Activated naive CD4-positive, alpha-beta T cell treated with Interleukin-2 at 50 U/mL for 16 hours (primary cell): ENCODE data around the gene SLC35F3.
A peak's percentile ranks its signal among the peaks of the same experiment; 100 is the strongest.

Source experiments
- DNase-seq: peaks from one replicate; pipeline ENCODE4 v3.0.0-alpha.2; 2020

The SLC35F3 gene

DNA sequence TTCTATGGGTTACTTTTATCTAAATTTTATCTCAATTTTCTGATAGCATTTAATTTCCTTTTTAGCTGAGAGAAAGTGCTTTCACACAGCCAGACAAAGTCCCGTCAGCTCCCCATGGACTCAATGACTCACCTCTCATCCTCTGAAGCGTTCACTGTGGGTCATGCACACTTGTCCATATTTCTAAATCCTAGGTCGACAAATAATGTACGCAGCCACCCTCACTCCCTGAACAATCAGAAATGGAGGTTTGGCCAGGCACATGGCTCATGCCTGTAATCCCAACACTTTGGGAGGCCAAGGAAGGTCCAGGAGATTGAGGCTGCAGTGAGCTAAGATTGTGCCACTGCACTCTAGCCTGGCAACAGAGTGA lies 426.4 kb downstream of the SLC35F3 start:
- DNase-seq: no peak

DNA sequence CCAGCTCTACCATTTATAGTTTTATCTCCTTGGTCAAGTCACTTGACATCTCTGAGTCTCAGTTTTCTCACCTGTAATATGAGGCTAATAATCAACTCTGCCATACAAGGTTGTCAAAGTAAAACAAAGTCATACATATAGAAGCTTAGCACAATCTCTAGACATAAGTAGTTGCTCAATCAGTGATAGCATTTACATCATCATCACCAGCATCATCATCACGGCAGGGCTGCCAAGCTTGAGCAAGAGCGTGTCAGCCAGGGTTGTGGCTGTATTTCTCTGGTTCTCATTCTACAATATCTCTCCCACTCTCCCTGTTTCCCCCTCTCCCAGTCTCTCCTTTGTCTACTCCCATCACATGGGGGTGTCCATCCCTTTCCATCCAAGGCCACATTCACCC lies 427.0 kb downstream of the SLC35F3 start:
- no peak for DNase-seq

DNA sequence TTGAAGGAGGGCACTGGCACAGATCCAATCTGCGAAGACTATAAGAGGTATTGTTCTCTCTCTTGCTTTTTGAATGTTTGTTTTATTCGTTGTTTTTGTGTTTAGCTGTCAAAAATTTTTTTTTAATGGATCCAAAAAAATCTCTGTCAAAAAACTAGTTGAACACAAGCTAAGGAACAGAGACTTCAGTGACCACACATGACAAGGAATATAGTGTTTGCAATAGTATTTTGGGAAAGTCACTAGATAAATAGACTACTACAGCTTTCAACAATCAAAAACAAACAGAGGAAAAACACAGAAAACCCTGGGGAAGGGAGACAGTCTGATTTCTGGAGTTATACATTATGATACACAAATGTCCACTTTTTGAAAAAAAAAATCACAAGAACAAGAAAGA lies 431.9 kb downstream of the SLC35F3 start:
- no peak for DNase-seq

DNA sequence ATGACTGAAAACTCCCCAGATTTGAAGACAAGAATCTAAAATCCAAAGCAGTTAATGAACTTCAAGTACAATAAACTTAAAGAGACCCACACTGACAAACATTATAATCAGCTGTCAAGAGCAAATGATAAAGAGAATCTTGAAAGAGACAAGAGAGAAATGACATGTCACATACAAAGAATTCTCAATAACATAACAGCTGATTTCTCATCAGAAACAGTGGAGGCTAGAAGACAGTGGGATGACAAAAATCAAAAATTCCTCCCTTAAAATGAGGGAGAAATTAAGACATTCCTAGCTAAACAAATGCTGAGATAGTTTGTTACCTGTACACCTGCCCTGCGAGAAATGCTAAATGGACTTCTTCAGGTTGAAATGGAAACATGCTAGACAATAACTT lies 432.8 kb downstream of the SLC35F3 start:
- DNase-seq: no peak

DNA sequence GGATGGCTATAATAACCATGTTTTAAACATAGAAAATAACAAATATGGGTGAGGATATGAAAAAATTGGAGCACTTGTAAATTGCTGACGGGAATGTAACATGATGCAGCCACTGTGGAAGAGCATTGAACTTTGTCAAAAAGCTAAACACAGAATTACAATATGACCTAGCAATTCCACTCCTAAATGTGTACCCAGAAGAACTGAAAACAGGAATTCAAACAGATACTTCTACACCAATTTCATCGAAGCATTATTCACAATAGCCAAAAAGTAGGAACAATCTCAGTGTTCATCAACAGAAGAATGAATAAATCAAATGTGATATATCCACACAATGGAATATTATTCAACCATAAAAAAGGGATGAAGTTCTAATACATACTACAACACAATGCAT lies 436.1 kb downstream of the SLC35F3 start:
- DNase-seq: no peak

DNA sequence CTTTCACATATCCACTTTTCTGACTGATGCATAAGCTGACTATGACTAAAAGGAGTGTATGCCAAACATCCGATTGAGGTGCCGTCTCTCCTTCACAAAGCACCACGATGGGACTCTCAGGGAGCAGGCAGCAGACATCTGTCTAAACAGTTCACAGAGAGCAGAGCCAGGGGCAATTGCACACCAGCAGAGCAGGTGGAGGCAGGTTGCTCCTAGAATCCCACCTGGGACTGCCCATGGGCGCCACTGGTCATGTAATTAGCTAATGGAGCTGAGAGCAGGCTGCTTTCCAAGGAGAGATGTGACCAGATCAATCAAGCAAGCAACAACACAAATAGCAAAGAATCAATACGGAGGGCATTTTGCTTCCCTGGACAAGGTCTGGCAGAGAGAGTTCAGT lies 438.3 kb downstream of the SLC35F3 start:
- no peak for DNase-seq

DNA sequence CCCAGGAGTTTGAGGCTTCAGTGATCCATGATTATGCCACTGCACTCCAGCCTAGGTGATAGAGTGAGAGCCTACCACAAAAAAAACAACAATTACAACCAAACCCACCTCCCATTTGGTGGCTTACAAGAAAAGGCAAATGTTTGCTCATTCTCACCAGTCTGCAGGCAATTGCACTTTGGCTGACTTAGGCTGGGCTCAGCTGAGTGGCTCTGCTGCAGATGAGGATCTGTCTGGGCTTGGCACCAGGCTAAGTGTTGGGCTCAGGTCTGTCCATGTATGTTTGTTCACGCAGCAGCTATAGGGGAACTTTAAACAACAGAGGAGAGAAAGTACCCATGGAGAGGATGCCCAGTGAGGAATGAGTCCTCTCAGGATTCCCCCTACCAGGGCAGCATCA lies 440.8 kb downstream of the SLC35F3 start:
- DNase-seq: no peak

DNA sequence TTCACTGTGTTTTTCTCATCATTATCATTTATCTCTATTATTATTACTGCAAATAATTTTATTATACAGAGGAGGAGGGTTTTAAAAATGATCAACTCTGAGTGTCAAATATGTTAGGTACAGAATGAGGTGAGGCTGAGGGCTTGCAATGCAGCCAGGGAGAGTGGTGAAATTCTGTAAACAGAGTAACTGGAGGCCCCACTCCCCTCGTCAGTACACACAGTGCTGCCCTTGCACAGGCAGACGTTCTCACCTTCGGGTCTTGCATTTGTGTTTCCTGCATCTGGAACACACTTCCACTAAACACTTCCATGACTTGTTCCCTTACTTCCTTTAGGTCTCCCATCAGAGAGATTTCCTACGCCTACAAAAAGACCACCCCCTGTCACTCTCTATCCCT lies 444.5 kb downstream of the SLC35F3 start:
- DNase-seq: no peak

DNA sequence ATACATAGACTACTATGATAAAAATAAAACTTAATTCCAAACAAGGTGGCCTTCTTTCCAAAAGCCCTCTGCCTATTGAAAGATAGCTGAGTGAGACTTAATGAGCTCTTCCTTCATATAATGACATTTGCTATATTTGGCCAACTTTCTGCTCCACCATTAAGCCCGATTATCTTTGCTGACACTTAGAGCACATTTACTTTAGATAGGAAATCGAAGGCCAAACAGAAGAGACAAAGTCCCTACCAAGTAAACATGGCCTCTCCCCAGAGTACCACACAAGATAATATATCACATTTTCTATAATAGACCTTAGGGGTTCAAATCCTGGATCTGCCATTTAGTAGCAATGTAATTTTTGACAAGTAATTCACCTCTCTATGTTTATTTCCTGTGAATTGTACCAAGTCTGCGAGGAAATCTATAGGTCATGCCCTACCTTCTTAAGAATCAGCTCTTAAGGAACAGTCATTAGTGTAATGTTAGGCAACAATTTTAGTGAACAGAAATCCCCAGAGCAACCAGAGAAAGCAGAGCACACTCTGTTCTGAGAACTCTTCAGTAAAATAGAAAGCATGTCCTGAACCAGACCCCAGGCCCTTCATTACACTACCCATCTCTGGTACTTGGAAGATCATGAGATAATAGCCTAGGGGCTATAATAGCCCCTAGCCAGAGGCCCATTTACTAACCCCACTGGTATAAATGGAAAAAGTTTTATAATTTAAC lies 451.5 kb downstream of the SLC35F3 start:
- DNase-seq: no peak

DNA sequence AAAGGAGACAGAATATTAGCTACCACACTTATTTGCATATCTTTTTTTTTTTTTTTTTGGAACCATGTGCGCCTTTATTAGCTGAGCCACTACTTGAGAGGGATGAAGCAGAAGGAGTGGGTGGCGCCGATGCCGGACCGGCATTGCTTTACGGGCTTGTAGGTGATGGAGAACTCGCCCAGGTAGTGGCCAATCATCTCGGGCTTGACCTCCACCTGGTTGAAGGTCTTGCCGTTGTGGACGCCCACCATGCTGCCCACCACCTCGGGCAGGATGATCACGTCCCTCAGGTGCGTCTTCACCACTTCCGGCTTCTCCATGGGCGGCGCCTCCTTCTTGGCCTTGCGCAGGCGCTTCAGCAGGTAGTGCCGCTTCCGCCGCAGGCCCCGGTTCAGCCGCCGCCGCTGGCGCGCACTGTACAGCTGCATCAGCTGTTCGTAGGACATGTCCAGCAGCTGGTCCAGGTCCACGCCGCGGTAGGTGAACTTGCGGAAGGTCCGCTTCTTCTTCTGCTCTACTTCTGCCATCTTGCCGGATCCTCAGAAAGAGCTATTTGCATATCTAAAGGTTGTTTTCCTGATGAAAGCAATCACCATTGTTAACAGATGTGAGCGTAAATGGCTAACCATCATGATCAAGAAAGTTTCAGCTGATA lies 452.3 kb downstream of the SLC35F3 start:
- peak; percentile 65 for DNase-seq

DNA sequence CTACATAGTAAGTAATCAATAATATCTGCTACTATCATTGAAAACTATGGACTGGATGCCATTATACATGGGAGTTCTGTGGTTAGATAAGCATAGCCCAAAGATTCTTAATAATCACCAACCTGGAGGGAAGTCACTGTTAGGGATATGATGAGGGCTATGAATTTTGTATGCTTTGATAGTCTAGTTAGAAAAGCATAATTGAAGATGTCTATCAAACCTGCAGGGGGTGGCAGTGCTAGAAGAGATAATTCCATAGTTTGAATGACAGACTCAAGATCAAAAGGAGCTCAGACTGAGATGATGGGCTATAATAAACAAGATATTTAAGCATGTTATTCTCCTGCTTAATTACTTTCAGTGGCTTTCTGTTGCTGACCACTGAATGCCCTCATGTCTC lies 453.4 kb downstream of the SLC35F3 start:
- DNase-seq: no peak

DNA sequence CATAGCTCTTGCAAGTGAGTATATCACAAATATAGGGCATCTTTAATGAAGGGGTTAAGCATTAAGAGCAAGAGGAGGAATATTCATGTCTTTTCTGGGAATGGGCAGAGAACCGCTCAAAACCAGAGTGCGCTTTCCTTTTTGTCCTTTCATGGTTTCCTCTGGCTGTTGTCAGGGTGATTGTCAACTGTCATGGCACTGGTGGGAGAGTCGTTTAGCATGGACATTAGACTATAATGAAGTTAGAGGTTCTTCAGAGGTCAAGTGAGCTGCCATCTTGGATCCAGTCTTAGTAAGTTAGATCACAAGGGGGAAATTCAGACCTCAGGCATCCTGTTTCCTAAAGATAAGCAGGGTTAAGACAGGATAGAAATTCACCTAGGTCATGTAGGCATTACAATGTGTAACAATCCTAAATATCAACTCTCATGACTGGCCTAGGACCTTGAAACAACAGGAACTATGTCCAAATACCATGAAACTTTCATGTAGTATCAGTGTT lies 456.7 kb downstream of the SLC35F3 start:
- no peak for DNase-seq

DNA sequence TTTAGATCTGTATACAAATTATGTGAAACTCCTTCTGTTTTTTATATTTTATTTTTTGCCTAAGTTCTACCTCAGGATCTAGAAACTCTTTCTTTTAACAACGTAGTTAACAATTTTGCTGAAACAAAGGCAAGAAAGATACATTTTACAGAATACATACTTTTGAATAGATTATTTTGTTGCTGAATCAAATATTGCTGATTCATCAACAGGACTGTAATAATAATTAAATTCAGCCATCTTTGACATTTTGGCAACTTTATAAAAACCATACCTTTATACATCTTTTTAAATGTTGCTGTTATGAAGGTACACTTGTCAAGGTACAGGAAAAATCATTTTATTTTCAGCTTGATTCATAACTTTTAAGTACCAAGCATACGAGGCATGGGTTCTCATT lies 458.1 kb downstream of the SLC35F3 start:
- no peak for DNase-seq

DNA sequence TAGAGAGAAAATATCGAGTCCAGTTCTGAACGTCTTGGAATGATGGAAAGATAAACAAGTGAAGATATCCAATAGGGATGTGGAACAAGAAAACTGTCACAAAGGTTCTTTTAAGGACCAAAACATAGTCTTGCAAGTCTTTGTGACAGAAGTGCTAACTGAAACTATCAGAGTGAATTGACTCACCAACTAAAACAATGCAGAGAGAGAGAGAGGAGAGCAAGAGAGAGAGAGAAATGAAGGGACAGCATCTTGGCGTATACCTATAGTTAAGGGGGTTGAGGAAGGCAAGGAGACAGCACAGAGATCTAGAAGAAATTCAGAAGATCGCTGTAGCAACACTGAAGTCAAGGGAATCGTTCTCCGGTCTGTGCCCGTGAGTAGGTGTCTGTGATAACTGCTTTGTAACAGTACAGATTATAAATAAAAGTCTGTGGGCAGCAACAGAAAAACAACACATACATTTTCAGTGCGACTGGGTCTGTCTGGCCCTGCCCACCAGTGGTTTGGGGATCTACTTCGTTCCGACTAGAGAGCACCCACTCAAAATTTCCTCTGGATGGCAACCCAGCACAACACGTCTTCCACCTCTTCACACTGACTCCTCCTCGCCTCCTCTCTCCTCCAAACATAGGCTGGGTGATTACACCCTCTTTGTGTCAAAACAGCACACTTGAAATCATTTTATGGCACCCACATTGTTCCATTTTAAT lies 464.0 kb downstream of the SLC35F3 start:
- peak; percentile 61 for DNase-seq

DNA sequence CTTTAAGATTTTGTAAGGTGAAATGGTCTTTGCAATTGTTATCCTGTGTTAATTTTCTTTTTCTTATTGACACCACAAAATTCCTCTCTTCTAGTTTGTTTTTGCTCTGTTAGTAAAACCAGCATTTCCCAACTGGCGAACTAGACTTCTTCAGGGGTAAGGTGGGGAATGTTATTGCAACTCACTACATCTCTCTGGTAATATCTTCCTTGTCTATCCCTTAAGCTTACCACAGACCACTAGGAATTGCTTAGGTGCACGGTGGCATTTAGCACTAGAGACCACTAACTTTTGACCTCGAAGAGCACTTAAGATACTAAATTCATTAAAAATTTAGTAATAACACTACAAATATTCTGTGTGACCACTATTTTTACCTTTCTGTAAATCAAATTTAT lies 464.6 kb downstream of the SLC35F3 start:
- no peak for DNase-seq

DNA sequence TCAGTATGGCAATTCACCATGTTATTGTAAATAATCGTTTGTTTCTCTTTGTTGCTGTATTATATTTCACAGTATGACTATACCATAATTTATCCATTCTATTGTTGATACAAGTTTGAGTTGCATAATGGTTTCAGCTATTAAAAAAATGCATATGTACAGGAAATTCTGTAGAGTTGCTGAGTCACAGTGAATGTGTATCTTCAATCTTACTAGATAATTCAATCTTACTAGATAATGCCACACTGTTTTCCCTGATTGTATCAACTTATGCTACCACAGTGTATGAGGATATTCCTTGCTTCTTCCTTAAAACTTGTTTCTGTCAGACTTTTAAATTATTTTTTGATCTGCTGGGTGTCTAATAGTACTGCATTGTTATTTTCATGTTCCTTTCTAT lies 465.3 kb downstream of the SLC35F3 start:
- DNase-seq: no peak

DNA sequence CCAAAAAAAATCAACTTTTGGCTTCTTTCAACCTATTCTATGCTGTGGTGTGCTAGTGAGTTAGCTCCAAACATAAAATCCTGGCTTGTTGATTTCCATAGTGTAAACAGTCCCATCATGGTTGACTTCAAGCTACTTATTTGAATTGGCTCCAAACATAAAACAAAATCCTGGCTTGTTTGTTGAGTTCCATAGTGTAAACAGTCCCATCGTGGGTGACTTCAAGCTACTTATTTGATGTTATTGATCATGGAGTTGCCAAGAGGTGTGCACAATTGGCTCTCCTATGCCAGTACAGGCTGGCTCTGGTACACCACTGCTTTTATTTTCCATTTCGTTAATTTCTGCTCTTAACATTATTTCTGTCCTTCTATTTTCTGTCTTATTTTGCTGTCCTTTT lies 466.9 kb downstream of the SLC35F3 start:
- DNase-seq: no peak

DNA sequence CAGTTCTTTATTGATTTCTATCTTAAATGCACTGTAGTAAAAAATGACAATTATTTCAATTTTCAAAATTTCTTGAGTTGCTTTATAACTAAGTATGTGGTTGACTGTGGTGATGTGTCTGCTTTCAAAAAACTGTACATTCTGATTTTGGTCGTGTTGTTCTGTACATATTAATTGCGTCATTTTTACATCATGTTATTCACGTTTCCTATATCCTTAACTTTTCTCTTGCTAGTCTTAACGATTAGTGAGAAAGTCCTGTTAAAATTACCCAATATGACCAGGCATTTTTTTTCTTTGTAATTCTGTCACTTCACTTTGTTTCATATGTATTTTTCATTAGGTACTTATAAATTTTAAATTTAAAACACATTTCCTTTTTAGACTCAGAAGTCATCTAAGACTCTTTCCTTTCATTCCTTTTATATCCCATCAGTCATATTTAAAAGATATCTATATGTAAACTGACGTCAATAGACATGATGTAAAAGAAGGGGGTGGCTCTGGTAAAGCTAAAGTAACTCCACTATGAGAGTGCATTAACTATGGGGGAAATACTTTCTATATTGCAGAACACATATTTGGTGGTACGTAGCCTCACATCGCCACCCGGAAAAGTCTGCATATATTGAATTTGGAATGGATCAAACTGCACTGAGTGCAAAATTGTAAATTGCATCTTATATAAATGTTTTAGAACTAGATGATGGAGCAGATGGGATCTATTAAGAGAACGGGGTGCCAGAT lies 467.7 kb downstream of the SLC35F3 start:
- no peak for DNase-seq

DNA sequence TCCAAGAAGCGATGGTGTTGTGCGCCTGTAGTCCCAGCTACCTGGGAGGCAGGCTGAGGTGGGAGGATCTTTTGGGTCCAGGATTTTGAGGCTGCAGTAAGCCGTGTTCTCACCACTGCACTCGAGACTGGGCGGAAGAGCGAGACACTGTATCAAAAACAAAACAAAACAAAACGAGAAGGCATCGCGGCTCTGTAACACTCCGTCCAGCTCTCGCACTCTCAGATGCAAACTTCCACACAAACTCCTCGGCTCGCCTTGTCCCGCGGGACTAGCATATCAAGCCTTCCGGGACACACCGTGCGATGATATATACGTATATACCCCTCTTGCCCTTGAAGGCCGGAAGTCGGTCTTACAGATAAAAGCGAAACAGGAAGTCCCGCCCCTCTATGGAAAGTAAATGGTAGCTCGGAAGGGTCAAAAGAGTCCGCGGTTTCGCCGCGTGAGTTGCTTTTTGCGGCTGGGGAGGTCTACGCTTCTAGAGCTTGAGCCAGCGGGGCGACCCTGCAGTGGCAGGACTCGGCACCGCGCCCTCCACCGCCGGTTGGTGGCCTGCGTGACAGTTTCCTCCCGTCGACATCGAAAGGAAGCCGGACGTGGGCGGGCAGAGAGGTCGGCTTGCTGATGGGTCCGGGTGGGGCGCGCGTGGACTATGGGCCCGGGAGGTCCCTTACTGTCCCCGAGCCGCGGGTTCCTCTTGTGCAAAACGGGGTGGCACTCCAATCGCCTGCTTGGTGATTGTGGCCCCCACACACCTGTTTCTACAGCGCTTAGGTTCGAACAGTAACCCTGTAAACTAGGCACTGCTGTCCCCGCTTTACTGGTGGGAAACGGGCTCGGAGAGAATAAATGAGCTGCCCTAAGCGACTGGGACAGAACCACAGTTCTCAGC lies 468.8 kb downstream of the SLC35F3 start, which contains the start of gene COA6:
COA6 (plus strand) TSS at position 393 of the 895 bp plus-strand sequence; CDS start at position 404, 11 bp downstream.
- peak; percentile 92 for DNase-seq

DNA sequence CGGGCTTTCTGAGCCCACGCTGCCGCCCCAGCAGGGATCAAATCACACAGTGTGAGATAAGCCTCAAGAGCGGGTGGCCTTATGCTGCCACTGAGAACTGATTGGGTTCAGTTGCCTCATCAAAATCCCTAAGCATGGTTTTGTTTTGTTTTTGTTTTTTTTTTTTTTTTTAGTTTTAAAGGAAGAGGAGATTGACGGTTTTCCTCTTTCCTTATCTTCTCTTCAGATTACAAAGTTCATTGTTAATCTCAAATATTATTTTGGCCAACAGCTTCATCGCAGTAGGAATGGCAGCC lies 469.4 kb downstream of the SLC35F3 start:
- DNase-seq: no peak
